Neuronal stem cell (in vitro differentiated cells): ENCODE results near the gene PBLD.
"Not testable (repeated sequence)": the region's sequence is repeated elsewhere in the genome, so short reads cannot be mapped to it uniquely, and the experiment has no call there.

Experiments
- DNase-seq: peaks from one replicate; pipeline ENCODE4 v3.0.0-alpha.2; 2013; ENCODE audit warnings: low spot score
- H2AFZ ChIP-seq: one replicate; pipeline ENCODE4 v1.6.1; 2013; ENCODE audit warnings: mild to moderate bottlenecking, low read length, inconsistent platforms
- H2AK5ac ChIP-seq: 2 replicates; pipeline ENCODE4 v1.6.1; 2013; ENCODE audit warnings: low read depth, mild to moderate bottlenecking, inconsistent platforms, low read length, moderate library complexity, mixed read lengths
- H2BK120ac ChIP-seq: 2 replicates; pipeline ENCODE4 v1.6.1; 2013; ENCODE audit warnings: low read depth, mild to moderate bottlenecking, inconsistent platforms, low read length, moderate library complexity, mixed read lengths
- H2BK12ac ChIP-seq: one replicate; pipeline ENCODE4 v1.6.1; 2013; ENCODE audit warnings: low read length, inconsistent platforms
- H2BK15ac ChIP-seq: 2 replicates; pipeline ENCODE4 v1.6.1; 2013; ENCODE audit warnings: mild to moderate bottlenecking, low read length, inconsistent platforms, mixed read lengths
- H2BK5ac ChIP-seq: one replicate; pipeline ENCODE4 v1.6.1; 2013; ENCODE audit warnings: inconsistent platforms, mild to moderate bottlenecking, low read length, moderate library complexity
- H3K14ac ChIP-seq: one replicate; pipeline ENCODE4 v1.6.1; 2013; ENCODE audit warnings: low read length, inconsistent platforms
- H3K18ac ChIP-seq: 2 replicates; pipeline ENCODE4 v1.6.1; 2013; ENCODE audit warnings: low read length, inconsistent platforms
- H3K23ac ChIP-seq: 2 replicates; pipeline ENCODE4 v1.6.1; 2013; ENCODE audit warnings: low read depth, mild to moderate bottlenecking, mixed read lengths, low read length, inconsistent platforms; ENCODE audit not compliant: poor library complexity
- H3K27ac ChIP-seq: replicated peaks from 3 replicates; pipeline ENCODE4 v1.5.1; 2013; ENCODE audit warnings: low read length, inconsistent platforms
- H3K27me3 ChIP-seq, 3 experiments: 2 replicates each; pipeline ENCODE4 v1.6.1; 2013; ENCODE audit warnings: low read length in 3 of 3, mild to moderate bottlenecking in 2 of 3, inconsistent platforms in 1 of 3, low read depth in 1 of 3, mixed read lengths in 1 of 3, moderate library complexity in 1 of 3; ENCODE audit not compliant: control insufficient read depth in 3 of 3, insufficient read depth in 3 of 3
- H3K36me3 ChIP-seq, 2 donors: replicated peaks in 1 of 2; 2 replicates each; pipeline ENCODE4 v1.6.1; 2013; ENCODE audit warnings: low read length in 2 of 2; ENCODE audit not compliant: control insufficient read depth in 2 of 2, insufficient read depth in 2 of 2
- H3K4ac ChIP-seq: 2 replicates; pipeline ENCODE4 v1.6.1; 2013; ENCODE audit warnings: inconsistent platforms, mild to moderate bottlenecking, low read length, moderate library complexity
- H3K4me1 ChIP-seq, 2 donors: 1 replicate in 1 of 2; 2 replicates in 1 of 2; pipeline ENCODE4 v1.6.1; 2013; ENCODE audit warnings: low read length in 2 of 2, low read depth in 1 of 2; ENCODE audit not compliant: control insufficient read depth in 2 of 2, insufficient read depth in 1 of 2
- H3K4me2 ChIP-seq: one replicate; pipeline ENCODE4 v1.6.1; 2013; ENCODE audit warnings: mild to moderate bottlenecking, low read length, inconsistent platforms; ENCODE audit not compliant: insufficient read depth, poor library complexity, severe bottlenecking
- H3K4me3 ChIP-seq, 2 donors: 2 replicates each; pipeline ENCODE4 v1.5.1; 2013; ENCODE audit warnings: low read length in 2 of 2, mild to moderate bottlenecking in 2 of 2, inconsistent platforms in 1 of 2, moderate library complexity in 1 of 2
- H3K79me1 ChIP-seq: one replicate; pipeline ENCODE4 v1.6.1; 2013; ENCODE audit warnings: low read depth, mild to moderate bottlenecking, inconsistent platforms, low read length, moderate library complexity
- H3K9ac ChIP-seq: one replicate; pipeline ENCODE4 v1.6.1; 2013; ENCODE audit warnings: mild to moderate bottlenecking, low read depth, low read length, inconsistent platforms; ENCODE audit not compliant: poor library complexity
- H3K9me3 ChIP-seq, 2 donors: replicated peaks in 1 of 2; 2 replicates each; pipeline versions ENCODE3 to v1.6.1; 2013; ENCODE audit warnings: low read length in 2 of 2, mild to moderate bottlenecking in 2 of 2, inconsistent platforms in 1 of 2, low read depth in 1 of 2, mixed read lengths in 1 of 2, moderate library complexity in 1 of 2; ENCODE audit not compliant: control insufficient read depth in 2 of 2, insufficient read depth in 1 of 2
- H4K8ac ChIP-seq: one replicate; pipeline ENCODE4 v1.6.1; 2013; ENCODE audit warnings: low read depth, mild to moderate bottlenecking, inconsistent platforms, low read length, moderate library complexity
- H4K91ac ChIP-seq: one replicate; pipeline ENCODE4 v1.6.1; 2013; ENCODE audit warnings: low read length, low read depth, mild to moderate bottlenecking, inconsistent platforms; ENCODE audit not compliant: poor library complexity
- WGBS, 2 donors: extraction: QIAGEN DNeasy Blood & Tissue Kit; methylation state at CpG; one replicate each; pipeline ENCODE4 v1.1.7; 2013; ENCODE audit warnings: missing lambda C conversion rate in 2 of 2, mixed read lengths in 1 of 2; ENCODE audit not compliant: insufficient read length in 2 of 2, insufficient replicate concordance in 1 of 2; ENCODE audit errors: extremely low coverage in 2 of 2; 5-methylcytosine and 5-hydroxymethylcytosine counted together

Gene PBLD

DNA sequence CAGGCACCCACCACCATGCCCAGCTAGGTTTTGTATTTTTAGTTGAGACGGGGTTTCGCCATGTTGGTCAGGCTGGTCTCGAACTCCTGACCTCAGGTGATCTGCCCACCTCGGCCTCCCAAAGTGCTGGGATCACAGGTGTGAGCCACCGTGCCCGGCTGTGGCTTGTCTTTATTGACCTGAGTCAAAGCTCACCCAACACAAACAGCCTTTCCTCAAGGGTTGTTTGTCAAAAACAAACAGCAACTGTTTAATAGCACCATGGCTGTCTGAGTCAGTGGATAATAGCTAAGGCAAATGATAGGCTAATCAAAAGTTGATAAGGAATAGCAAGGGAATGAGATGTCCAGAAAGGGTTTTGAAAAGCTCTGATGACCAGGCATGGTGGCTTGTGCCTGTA, 17.8 kb downstream of the PBLD start:
- not testable (repeated sequence) for H3K4me1 ChIP-seq, H3K79me1 ChIP-seq, H3K4me2 ChIP-seq, H3K27ac ChIP-seq, H3K4ac ChIP-seq, H3K4me3 ChIP-seq, H3K18ac ChIP-seq, H4K8ac ChIP-seq, H2BK15ac ChIP-seq, H2BK12ac ChIP-seq, H3K27me3 ChIP-seq, H2AFZ ChIP-seq, H3K23ac ChIP-seq, DNase-seq, H3K9ac ChIP-seq, H3K36me3 ChIP-seq, H2AK5ac ChIP-seq, H4K91ac ChIP-seq, H3K14ac ChIP-seq, H2BK120ac ChIP-seq, H2BK5ac ChIP-seq
- no CpG with 5 or more reads among the region's 6 CpGs for WGBS, 2 donors
- H3K9me3 ChIP-seq, result peaks cover 4 to 10% of the 10 kb centered on the region in 2 donors

DNA sequence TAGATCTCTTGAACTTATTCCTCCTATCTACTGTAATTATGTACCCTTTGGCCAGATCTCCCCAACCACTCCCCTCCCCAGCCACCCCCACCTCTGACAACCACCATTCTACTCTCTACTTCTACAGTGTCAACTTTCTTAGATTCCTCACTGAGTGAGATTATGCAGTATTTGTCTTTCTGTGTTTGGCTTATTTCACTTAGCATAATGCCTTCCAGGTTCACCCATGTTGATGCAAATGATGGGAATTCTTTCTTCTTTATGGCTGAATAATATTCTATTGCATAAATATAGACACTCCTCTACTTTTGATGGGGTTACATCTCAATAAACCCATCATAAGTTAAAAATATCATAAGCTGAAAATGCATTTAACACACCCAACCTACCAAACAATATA, 22.2 kb downstream of the PBLD start:
- no peak overlapping the region for H3K27ac ChIP-seq
- H3K36me3 ChIP-seq, result no peaks in the 10 kb centered on the region
- no peak overlapping the region for H4K91ac ChIP-seq
- H2BK5ac ChIP-seq, result no peak overlapping the region
- H2BK12ac ChIP-seq, result no peak overlapping the region
- no peak overlapping the region for H2BK120ac ChIP-seq
- H3K23ac ChIP-seq, result no peak overlapping the region
- no peaks in the 10 kb centered on the region for H3K27me3 ChIP-seq
- H2AFZ ChIP-seq, result no peak overlapping the region
- H2BK15ac ChIP-seq, result no peak overlapping the region
- H4K8ac ChIP-seq, result no peak overlapping the region
- no peak overlapping the region for H3K4me2 ChIP-seq
- no peak for DNase-seq
- H3K9ac ChIP-seq, result no peak overlapping the region
- no peaks in the 10 kb centered on the region for H3K4me1 ChIP-seq
- H3K4me3 ChIP-seq, result no peak overlapping the region
- H3K4ac ChIP-seq, result no peak overlapping the region
- no peak overlapping the region for H3K18ac ChIP-seq
- no peak overlapping the region for H2AK5ac ChIP-seq
- H3K14ac ChIP-seq, result no peak overlapping the region
- peaks cover 0 to under 1% of the 10 kb centered on the region in 2 donors for H3K9me3 ChIP-seq
- no peaks in the 10 kb centered on the region for H3K79me1 ChIP-seq

DNA sequence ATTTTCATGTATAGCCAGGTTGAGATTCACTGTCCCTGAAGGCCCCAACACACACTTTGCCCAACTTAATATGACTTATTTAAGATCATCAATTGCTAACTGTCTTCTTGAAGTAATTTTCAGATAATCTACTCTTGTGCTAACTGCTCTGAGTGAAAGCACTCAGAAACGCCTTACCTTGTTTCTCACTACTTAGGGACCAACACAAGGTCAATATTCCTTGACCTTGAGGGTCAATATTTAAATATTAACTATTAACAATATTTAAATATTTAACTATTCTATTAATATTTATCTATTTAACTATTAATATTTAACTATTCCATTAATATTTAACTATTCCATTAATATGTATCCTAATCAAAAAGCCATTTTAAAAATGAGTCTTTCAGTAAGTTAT, 26.9 kb downstream of the PBLD start:
- no peak overlapping the region for H3K9ac ChIP-seq
- no peaks in the 10 kb centered on the region for H3K9me3 ChIP-seq
- H3K36me3 ChIP-seq, result no peaks in the 10 kb centered on the region
- H2BK12ac ChIP-seq, result no peak overlapping the region
- H2BK15ac ChIP-seq, result no peak overlapping the region
- no peak overlapping the region for H2AFZ ChIP-seq
- no peak overlapping the region for H3K14ac ChIP-seq
- H3K4me2 ChIP-seq, result no peak overlapping the region
- H3K4me3 ChIP-seq, result no peak overlapping the region
- H3K23ac ChIP-seq, result no peak overlapping the region
- no peak overlapping the region for H2AK5ac ChIP-seq
- no CpG with 5 or more reads among the region's 1 CpG for WGBS, 2 donors
- no peaks in the 10 kb centered on the region for H3K4me1 ChIP-seq
- no peak overlapping the region for H2BK5ac ChIP-seq
- H3K27me3 ChIP-seq, result no peaks in the 10 kb centered on the region
- no peak overlapping the region for H2BK120ac ChIP-seq
- H4K8ac ChIP-seq, result no peak overlapping the region
- no peak overlapping the region for H3K18ac ChIP-seq
- H3K4ac ChIP-seq, result no peak overlapping the region
- H3K27ac ChIP-seq, result no peak overlapping the region
- H4K91ac ChIP-seq, result no peak overlapping the region
- H3K79me1 ChIP-seq, result no peaks in the 10 kb centered on the region
- DNase-seq, result no peak

DNA sequence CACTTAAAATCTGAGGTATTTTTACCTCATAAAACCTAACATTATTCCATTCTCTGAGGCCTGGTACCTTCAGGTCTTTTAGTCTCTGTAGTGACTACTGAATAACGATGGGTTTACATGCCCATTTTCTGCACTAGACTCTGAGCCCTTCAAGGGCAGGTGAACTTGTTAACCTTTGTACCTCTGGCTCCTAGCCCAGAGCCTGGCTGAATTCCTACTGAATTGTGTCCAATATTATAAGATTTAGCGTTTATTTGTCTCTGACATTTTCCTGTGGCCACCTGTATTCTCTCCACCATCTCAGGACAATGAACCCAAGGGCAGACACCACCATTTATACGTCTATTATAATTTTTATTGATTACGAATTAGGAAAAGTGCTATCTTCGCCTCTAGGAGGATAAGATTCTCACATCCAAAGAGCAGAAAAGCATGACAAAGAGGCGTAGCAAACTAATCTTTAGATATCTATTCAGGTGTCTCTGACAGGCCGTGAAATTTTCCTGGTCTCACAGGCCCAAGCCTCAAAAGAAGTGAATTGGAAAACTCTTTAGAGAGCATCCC, 28.8 kb downstream of the PBLD start:
- Histone ChIP-seq H3K14ac (no peak overlapping the region), H2AK5ac (no peak overlapping the region), H3K79me1 (no peaks in the 10 kb centered on the region), H3K4me3 (no peak overlapping the region), H3K9ac (no peak overlapping the region), H2BK15ac (no peak overlapping the region), H2AFZ (no peak overlapping the region), H3K18ac (no peak overlapping the region), H3K9me3 (no peaks in the 10 kb centered on the region), H3K23ac (no peak overlapping the region), H3K27ac (no peak overlapping the region), H2BK120ac (no peak overlapping the region), H3K4ac (no peak overlapping the region), H3K4me2 (no peak overlapping the region), H3K36me3 (no peaks in the 10 kb centered on the region), H2BK5ac (no peak overlapping the region), H3K27me3 (no peaks in the 10 kb centered on the region), H3K4me1 (no peaks in the 10 kb centered on the region), H2BK12ac (no peak overlapping the region), H4K8ac (no peak overlapping the region), H4K91ac (no peak overlapping the region)
- no peak for DNase-seq
- no CpG with 5 or more reads among the region's 7 CpGs for WGBS, 2 donors
